Measurements from ENCODE around the gene USP17L29.
"Not testable (repeated sequence)": the region's sequence is repeated elsewhere in the genome, so short reads cannot be mapped to it uniquely, and the experiment has no call there.

The USP17L29 gene, protein sequence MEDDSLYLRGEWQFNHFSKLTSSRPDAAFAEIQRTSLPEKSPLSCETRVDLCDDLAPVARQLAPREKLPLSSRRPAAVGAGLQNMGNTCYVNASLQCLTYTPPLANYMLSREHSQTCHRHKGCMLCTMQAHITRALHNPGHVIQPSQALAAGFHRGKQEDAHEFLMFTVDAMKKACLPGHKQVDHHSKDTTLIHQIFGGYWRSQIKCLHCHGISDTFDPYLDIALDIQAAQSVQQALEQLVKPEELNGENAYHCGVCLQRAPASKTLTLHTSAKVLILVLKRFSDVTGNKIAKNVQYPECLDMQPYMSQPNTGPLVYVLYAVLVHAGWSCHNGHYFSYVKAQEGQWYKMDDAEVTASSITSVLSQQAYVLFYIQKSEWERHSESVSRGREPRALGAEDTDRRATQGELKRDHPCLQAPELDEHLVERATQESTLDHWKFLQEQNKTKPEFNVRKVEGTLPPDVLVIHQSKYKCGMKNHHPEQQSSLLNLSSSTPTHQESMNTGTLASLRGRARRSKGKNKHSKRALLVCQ

GRCh38 chr4:9353338-9353737 is at the start of gene USP17L29:
USP17L29 (plus strand) TSS chr4:9353638; CDS start chr4:9353638, 0 bp downstream.
- H3K27ac ChIP-seq (ENCODE audit: low read depth, low read length, poor library complexity, severe bottlenecking); H3K79me2 ChIP-seq (ENCODE audit: insufficient read depth, low read length); H3K9ac ChIP-seq (ENCODE audit: low read length); H3K9me3 ChIP-seq (ENCODE audit: low read length); H3K4me3 ChIP-seq (ENCODE audit: low read depth, low read length, poor library complexity, severe bottlenecking); H3K4me2 ChIP-seq (ENCODE audit: low read length); H4K20me1 ChIP-seq (ENCODE audit: insufficient read depth, low read length); H3K4me1 ChIP-seq (ENCODE audit: insufficient read depth, low read length, severe bottlenecking); H3K9me2 ChIP-seq (ENCODE audit: low read depth, low read length); H3K27me3 ChIP-seq (ENCODE audit: insufficient read depth, low read length); H3K36me3 ChIP-seq (ENCODE audit: insufficient read depth, low read length); H3F3A ChIP-seq (ENCODE audit: insufficient read depth, low read length); H2AFZ ChIP-seq (ENCODE audit: low read length): not testable (repeated sequence)

DNA sequence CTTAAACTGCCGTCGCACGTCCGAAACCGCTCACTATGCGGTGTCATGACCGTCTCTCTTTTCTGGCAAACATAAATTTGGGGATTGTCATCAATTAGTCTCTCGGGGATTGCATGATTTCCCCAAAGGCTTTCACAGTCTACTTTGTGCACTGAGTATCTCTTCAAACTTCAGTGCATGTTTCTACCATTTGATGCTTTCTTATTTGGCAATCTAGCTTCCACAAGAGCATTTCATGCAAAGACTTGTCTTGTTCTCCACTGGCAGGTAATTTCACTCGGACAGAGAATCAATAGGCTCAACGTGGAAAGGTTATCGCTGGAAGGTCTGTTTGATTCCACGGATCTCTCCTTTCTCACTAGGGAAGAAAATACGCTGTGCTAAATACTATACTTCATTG is 29.2 kb upstream of the USP17L29 start:
- H2AFZ ChIP-seq (ENCODE audit: low read length); H3K4me2 ChIP-seq (ENCODE audit: low read length); H3K36me3 ChIP-seq (ENCODE audit: insufficient read depth, low read length); H3K4me3 ChIP-seq (ENCODE audit: low read depth, low read length, poor library complexity, severe bottlenecking); H3K27ac ChIP-seq (ENCODE audit: low read depth, low read length, poor library complexity, severe bottlenecking); H3K9me2 ChIP-seq (ENCODE audit: low read depth, low read length); H3F3A ChIP-seq (ENCODE audit: insufficient read depth, low read length); H3K27me3 ChIP-seq (ENCODE audit: insufficient read depth, low read length); H3K9me3 ChIP-seq (ENCODE audit: low read length); H4K20me1 ChIP-seq (ENCODE audit: insufficient read depth, low read length); H3K79me2 ChIP-seq (ENCODE audit: insufficient read depth, low read length); H3K4me1 ChIP-seq (ENCODE audit: insufficient read depth, low read length, severe bottlenecking); H3K9ac ChIP-seq (ENCODE audit: low read length): not testable (repeated sequence)

GRCh38 chr4:9324865-9325264 is 28.6 kb upstream of the USP17L29 start, which contains the start of gene USP17L24:
USP17L24 (plus strand) TSS chr4:9325165; CDS start chr4:9325165, 0 bp downstream.
- not testable (repeated sequence) for H3K4me3 ChIP-seq (ENCODE audit: low read depth, low read length, poor library complexity, severe bottlenecking); H3K36me3 ChIP-seq (ENCODE audit: insufficient read depth, low read length); H3K9me3 ChIP-seq (ENCODE audit: low read length); H3K27me3 ChIP-seq (ENCODE audit: insufficient read depth, low read length); H4K20me1 ChIP-seq (ENCODE audit: insufficient read depth, low read length); H3K9ac ChIP-seq (ENCODE audit: low read length); H3K4me2 ChIP-seq (ENCODE audit: low read length); H3K27ac ChIP-seq (ENCODE audit: low read depth, low read length, poor library complexity, severe bottlenecking); H3F3A ChIP-seq (ENCODE audit: insufficient read depth, low read length); H3K9me2 ChIP-seq (ENCODE audit: low read depth, low read length); H3K4me1 ChIP-seq (ENCODE audit: insufficient read depth, low read length, severe bottlenecking); H2AFZ ChIP-seq (ENCODE audit: low read length); H3K79me2 ChIP-seq (ENCODE audit: insufficient read depth, low read length)

- not testable (repeated sequence) for H3K9ac ChIP-seq (ENCODE audit: low read length); H2AFZ ChIP-seq (ENCODE audit: low read length); H3K27ac ChIP-seq (ENCODE audit: low read depth, low read length, poor library complexity, severe bottlenecking); H3K4me3 ChIP-seq (ENCODE audit: low read depth, low read length, poor library complexity, severe bottlenecking); H4K20me1 ChIP-seq (ENCODE audit: insufficient read depth, low read length); H3K36me3 ChIP-seq (ENCODE audit: insufficient read depth, low read length); H3K27me3 ChIP-seq (ENCODE audit: insufficient read depth, low read length); H3F3A ChIP-seq (ENCODE audit: insufficient read depth, low read length); H3K9me2 ChIP-seq (ENCODE audit: low read depth, low read length); H3K79me2 ChIP-seq (ENCODE audit: insufficient read depth, low read length); H3K4me2 ChIP-seq (ENCODE audit: low read length); H3K9me3 ChIP-seq (ENCODE audit: low read length); H3K4me1 ChIP-seq (ENCODE audit: insufficient read depth, low read length, severe bottlenecking)
Measured at GRCh38 chr4:9329611-9330010, 23.8 kb upstream of the USP17L29 start, which contains the start of gene USP17L25. USP17L25 (plus strand) TSS chr4:9329911; CDS start chr4:9329911, 0 bp downstream.

DNA sequence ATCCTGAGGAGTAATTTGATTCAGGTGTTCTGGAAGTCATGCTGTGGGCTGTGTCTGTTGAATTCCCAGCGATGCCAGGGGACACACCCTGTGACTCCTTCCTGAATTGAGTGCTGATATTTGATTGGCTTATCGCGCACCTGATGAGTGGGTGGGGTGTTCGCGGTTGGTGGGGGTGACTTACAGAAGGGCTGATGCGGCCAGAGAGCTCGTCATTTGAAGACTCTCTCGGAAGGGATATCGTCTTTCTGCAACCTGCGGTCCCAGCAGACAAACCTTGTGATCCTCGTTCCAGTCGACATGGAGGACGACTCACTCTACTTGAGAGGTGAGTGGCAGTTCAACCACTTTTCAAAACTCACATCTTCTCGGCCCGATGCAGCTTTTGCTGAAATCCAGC is 19.1 kb upstream of the USP17L29 start, which contains the start of gene USP17L26:
USP17L26 (plus strand) TSS at position 301 of the 400 bp plus-strand sequence; CDS start at position 301, 0 bp downstream.
- H3K79me2 ChIP-seq (ENCODE audit: insufficient read depth, low read length); H3K9me3 ChIP-seq (ENCODE audit: low read length); H3K27ac ChIP-seq (ENCODE audit: low read depth, low read length, poor library complexity, severe bottlenecking): not testable (repeated sequence)

GRCh38 chr4:9339103-9339502 is 14.3 kb upstream of the USP17L29 start, which contains the start of gene USP17L5:
USP17L5 (plus strand) TSS chr4:9339403; CDS start chr4:9339403, 0 bp downstream.
- not testable (repeated sequence) for H3K79me2 ChIP-seq (ENCODE audit: insufficient read depth, low read length); H3F3A ChIP-seq (ENCODE audit: insufficient read depth, low read length); H3K4me2 ChIP-seq (ENCODE audit: low read length); H3K9ac ChIP-seq (ENCODE audit: low read length); H2AFZ ChIP-seq (ENCODE audit: low read length); H3K27me3 ChIP-seq (ENCODE audit: insufficient read depth, low read length); H3K36me3 ChIP-seq (ENCODE audit: insufficient read depth, low read length); H4K20me1 ChIP-seq (ENCODE audit: insufficient read depth, low read length); H3K4me1 ChIP-seq (ENCODE audit: insufficient read depth, low read length, severe bottlenecking); H3K4me3 ChIP-seq (ENCODE audit: low read depth, low read length, poor library complexity, severe bottlenecking); H3K9me3 ChIP-seq (ENCODE audit: low read length); H3K27ac ChIP-seq (ENCODE audit: low read depth, low read length, poor library complexity, severe bottlenecking); H3K9me2 ChIP-seq (ENCODE audit: low read depth, low read length)

More for the DNA sequence above, 19.1 kb upstream of the USP17L29 start, which contains the start of gene USP17L26:
- H3K9ac ChIP-seq (ENCODE audit: low read length); H3K36me3 ChIP-seq (ENCODE audit: insufficient read depth, low read length); H3F3A ChIP-seq (ENCODE audit: insufficient read depth, low read length); H3K4me2 ChIP-seq (ENCODE audit: low read length); H3K9me2 ChIP-seq (ENCODE audit: low read depth, low read length); H3K27me3 ChIP-seq (ENCODE audit: insufficient read depth, low read length); H4K20me1 ChIP-seq (ENCODE audit: insufficient read depth, low read length); H3K4me1 ChIP-seq (ENCODE audit: insufficient read depth, low read length, severe bottlenecking); H2AFZ ChIP-seq (ENCODE audit: low read length); H3K4me3 ChIP-seq (ENCODE audit: low read depth, low read length, poor library complexity, severe bottlenecking): not testable (repeated sequence)

DNA sequence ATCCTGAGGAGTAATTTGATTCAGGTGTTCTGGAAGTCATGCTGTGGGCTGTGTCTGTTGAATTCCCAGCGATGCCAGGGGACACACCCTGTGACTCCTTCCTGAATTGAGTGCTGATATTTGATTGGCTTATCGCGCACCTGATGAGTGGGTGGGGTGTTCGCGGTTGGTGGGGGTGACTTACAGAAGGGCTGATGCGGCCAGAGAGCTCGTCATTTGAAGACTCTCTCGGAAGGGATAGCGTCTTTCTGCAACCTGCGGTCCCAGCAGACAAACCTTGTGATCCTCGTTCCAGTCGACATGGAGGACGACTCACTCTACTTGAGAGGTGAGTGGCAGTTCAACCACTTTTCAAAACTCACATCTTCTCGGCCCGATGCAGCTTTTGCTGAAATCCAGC is 9.6 kb upstream of the USP17L29 start, which contains the start of gene USP17L27:
USP17L27 (plus strand) TSS at position 301 of the 400 bp plus-strand sequence; CDS start at position 301, 0 bp downstream.
- H3K4me1 ChIP-seq (ENCODE audit: insufficient read depth, low read length, severe bottlenecking); H3K9ac ChIP-seq (ENCODE audit: low read length); H3K4me3 ChIP-seq (ENCODE audit: low read depth, low read length, poor library complexity, severe bottlenecking); H3K79me2 ChIP-seq (ENCODE audit: insufficient read depth, low read length); H3K36me3 ChIP-seq (ENCODE audit: insufficient read depth, low read length); H2AFZ ChIP-seq (ENCODE audit: low read length); H3K4me2 ChIP-seq (ENCODE audit: low read length); H4K20me1 ChIP-seq (ENCODE audit: insufficient read depth, low read length); H3K27ac ChIP-seq (ENCODE audit: low read depth, low read length, poor library complexity, severe bottlenecking); H3K9me3 ChIP-seq (ENCODE audit: low read length); H3K9me2 ChIP-seq (ENCODE audit: low read depth, low read length); H3F3A ChIP-seq (ENCODE audit: insufficient read depth, low read length); H3K27me3 ChIP-seq (ENCODE audit: insufficient read depth, low read length): not testable (repeated sequence)
